ENCODE data around the gene DISC1. TPM values are rescaled to one million over a fixed set of nuclear protein-coding genes. Genes with fewer than 3 reads are reported as not detected.

DISC1 gene
- total and polyA plus RNA-seq, 2 experiments from 2014 or later = 2.1 to 6.5 TPM

GRCh38 chr1:232074265-232074664, 447.7 kb downstream of the DISC1 start (continued):
- TF ChIP-seq, protein P1, sequence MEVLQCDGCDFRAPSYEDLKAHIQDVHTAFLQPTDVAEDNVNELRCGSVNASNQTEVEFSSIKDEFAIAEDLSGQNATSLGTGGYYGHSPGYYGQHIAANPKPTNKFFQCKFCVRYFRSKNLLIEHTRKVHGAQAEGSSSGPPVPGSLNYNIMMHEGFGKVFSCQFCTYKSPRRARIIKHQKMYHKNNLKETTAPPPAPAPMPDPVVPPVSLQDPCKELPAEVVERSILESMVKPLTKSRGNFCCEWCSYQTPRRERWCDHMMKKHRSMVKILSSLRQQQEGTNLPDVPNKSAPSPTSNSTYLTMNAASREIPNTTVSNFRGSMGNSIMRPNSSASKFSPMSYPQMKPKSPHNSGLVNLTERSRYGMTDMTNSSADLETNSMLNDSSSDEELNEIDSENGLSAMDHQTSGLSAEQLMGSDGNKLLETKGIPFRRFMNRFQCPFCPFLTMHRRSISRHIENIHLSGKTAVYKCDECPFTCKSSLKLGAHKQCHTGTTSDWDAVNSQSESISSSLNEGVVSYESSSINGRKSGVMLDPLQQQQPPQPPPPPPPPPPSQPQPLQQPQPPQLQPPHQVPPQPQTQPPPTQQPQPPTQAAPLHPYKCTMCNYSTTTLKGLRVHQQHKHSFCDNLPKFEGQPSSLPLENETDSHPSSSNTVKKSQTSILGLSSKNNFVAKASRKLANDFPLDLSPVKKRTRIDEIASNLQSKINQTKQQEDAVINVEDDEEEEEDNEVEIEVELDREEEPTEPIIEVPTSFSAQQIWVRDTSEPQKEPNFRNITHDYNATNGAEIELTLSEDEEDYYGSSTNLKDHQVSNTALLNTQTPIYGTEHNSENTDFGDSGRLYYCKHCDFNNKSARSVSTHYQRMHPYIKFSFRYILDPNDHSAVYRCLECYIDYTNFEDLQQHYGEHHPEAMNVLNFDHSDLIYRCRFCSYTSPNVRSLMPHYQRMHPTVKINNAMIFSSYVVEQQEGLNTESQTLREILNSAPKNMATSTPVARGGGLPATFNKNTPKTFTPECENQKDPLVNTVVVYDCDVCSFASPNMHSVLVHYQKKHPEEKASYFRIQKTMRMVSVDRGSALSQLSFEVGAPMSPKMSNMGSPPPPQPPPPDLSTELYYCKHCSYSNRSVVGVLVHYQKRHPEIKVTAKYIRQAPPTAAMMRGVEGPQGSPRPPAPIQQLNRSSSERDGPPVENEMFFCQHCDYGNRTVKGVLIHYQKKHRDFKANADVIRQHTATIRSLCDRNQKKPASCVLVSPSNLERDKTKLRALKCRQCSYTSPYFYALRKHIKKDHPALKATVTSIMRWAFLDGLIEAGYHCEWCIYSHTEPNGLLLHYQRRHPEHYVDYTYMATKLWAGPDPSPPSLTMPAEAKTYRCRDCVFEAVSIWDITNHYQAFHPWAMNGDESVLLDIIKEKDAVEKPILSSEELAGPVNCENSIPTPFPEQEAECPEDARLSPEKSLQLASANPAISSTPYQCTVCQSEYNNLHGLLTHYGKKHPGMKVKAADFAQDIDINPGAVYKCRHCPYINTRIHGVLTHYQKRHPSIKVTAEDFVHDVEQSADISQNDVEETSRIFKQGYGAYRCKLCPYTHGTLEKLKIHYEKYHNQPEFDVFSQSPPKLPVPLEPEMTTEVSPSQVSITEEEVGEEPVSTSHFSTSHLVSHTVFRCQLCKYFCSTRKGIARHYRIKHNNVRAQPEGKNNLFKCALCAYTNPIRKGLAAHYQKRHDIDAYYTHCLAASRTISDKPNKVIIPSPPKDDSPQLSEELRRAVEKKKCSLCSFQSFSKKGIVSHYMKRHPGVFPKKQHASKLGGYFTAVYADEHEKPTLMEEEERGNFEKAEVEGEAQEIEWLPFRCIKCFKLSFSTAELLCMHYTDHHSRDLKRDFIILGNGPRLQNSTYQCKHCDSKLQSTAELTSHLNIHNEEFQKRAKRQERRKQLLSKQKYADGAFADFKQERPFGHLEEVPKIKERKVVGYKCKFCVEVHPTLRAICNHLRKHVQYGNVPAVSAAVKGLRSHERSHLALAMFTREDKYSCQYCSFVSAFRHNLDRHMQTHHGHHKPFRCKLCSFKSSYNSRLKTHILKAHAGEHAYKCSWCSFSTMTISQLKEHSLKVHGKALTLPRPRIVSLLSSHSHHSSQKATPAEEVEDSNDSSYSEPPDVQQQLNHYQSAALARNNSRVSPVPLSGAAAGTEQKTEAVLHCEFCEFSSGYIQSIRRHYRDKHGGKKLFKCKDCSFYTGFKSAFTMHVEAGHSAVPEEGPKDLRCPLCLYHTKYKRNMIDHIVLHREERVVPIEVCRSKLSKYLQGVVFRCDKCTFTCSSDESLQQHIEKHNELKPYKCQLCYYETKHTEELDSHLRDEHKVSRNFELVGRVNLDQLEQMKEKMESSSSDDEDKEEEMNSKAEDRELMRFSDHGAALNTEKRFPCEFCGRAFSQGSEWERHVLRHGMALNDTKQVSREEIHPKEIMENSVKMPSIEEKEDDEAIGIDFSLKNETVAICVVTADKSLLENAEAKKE (CRISPR knock-in tag; IDR thresholded peaks at IDR 0.05) = no peak
- no peak for TF ChIP-seq POLR2AphosphoS5 (IDR thresholded peaks at IDR 0.05; ENCODE audit: low read depth)
- no peak for TF ChIP-seq JUNB (IDR thresholded peaks at IDR 0.05; ENCODE audit: unreplicated experiment)

GRCh38 chr1:232077809-232078208, 451.2 kb downstream of the DISC1 start:
- Histone ChIP-seq H3F3A (replicated peaks; ENCODE audit: low read depth) (no peaks in the 10 kb centered on the region), H4K20me1 (replicated peaks; ENCODE audit: insufficient read depth) (no peaks in the 10 kb centered on the region), H2AFZ (no peak overlapping the region), H3K4me2 (no peak overlapping the region), H3K4me1 (ENCODE audit: insufficient read depth) (no peaks in the 10 kb centered on the region), H3K4me3 (no peak overlapping the region), H3K36me3 (ENCODE audit: insufficient read depth) (no peaks in the 10 kb centered on the region; the same call in 1 of the 2 replicates), H3K79me2 (replicated peaks; ENCODE audit: insufficient read depth) (no peaks in the 10 kb centered on the region), H3K9me2 (ENCODE audit: insufficient read depth) (no peaks in the 10 kb centered on the region), H3K27me3 (ENCODE audit: insufficient read depth) (no peaks in the 10 kb centered on the region), H3K27ac (ENCODE audit: low read depth) (no peak overlapping the region)
- Mint-ChIP-seq H3K36me3 (ENCODE audit: low read depth) (peaks cover 8% of the 10 kb centered on the region; the same call in 2 of the 3 replicates), H3K27ac (no peak overlapping the region), H3K9me3 (peaks cover 13% of the 10 kb centered on the region), H3K27me3 (ENCODE audit: insufficient read depth, low read depth, poor library complexity) (no peaks in the 10 kb centered on the region), H3K4me1 (0 out of 3 replicates have a peak, but pooled peaks cover 2% of the 10 kb centered on the region), H3K4me3 (no peak overlapping the region)
- TF ChIP-seq POLR2AphosphoS5 (IDR thresholded peaks at IDR 0.05; ENCODE audit: low read depth) = no peak
- no peak for TF ChIP-seq EZH2phosphoT487 (IDR thresholded peaks at IDR 0.05; ENCODE audit: unreplicated experiment)
- TF ChIP-seq CTCF (conservative IDR thresholded peaks at IDR 0.05; ENCODE audit: low read depth in 2 of 2) = no peak
- DNase-seq (ENCODE audit: low spot score) = no peak
- no peak for ATAC-seq
